NCI-H345 treated with DMSO at 0.1 percent for 48 hours (cell line): ENCODE measurements around the gene SLX9.
"Not testable (repeated sequence)": the region's sequence is repeated elsewhere in the genome, so short reads cannot be mapped to it uniquely, and the experiment has no call there.

Source experiments
- DNase-seq: peaks from one replicate; lab custom pipeline; 2025; ENCODE audit not compliant: unreplicated experiment; lab: John Stamatoyannopoulos, UW

Gene SLX9

DNA sequence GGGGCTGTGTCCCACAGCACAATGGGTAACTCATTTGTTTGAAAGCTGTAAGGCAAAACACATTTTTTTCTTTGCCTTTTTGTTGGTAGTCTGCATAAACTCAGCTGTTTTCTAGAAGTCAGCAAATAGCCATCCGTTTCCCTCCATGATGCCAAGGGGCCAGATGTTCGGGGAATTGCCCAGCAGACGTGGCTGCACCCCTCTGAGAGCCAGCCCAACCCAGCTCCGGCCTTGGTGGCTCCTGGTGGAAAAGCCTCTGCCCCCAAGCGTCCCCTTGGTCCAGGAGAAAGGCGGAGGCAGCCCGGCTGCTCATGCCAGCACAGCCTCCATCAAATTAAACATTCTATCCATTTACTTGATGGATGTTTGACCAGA lies 76.2 kb downstream of the SLX9 start:
- DNase-seq: no peak

DNA sequence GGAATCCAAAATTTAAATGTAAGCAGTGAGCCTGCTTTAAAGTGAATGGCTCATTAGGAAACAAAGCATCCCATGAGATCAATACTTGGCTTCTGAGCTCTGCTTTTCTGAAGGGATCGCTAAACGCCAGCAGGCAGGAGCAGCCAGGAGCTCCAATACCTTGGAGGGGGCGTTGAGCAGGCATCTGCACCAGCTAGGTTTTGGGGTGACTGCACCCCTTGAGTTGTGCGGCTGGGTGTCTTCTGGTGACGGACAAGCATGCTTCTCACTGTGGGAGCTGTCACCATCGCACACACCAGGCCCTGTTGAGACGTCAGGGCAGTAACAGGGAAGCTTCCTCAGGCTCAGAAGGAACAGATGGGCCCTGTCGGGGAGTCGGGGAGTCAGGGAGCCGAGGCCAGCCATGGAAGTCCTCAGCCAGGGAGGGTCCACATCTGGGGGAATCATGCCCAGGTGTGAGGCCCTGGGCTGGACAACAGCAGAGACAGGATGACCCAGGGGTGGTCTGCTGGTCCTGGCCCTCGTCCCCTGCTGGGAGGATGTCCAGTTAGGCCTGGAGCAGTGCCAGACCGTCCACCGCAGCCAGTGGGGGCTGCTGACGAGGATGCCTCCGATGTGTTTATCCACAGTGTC lies 76.7 kb downstream of the SLX9 start:
- DNase-seq: no peak

DNA sequence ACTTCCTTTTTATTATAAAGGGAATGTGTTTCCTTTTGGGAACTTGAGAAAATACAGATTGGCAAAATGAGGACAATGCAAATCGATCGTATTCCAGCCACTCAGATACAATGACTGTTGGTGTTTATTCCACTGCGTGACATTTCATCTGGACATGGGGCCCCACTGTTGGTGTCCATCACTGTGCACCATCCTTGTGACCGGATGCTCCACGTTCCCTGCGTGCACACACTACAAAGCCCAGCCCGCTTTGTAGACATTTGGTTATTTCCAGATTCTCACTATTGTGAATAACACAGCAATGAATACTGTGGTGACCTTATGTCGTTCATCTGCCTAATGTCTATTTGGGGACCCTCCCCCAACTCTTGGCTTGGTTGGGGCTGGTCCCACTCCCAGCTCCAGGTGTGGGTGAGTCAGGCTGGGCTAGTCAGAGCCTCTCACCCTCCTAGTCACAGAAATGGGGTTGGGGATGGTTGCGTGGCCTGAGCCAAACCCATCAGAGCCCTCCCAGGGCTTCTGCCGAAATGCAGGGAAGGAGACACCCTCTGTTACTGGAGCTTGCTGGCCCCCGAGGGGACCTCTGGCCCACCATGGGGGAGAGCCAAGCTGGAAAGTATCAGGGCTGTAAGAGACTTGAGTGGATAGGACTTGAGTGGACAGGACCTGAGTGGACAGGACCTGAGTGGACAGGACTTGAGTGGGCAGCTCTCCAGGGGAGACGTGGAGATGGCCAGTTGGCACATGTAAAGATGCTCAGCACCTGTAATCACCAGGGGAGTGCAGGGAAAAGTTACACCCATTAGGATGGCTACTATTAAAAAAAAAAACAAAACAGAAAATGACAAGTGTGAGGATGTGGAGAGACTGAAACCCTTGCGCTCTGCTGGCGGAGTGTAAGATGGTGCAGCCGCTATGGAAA lies 77.5 kb downstream of the SLX9 start:
- DNase-seq: no peak

DNA sequence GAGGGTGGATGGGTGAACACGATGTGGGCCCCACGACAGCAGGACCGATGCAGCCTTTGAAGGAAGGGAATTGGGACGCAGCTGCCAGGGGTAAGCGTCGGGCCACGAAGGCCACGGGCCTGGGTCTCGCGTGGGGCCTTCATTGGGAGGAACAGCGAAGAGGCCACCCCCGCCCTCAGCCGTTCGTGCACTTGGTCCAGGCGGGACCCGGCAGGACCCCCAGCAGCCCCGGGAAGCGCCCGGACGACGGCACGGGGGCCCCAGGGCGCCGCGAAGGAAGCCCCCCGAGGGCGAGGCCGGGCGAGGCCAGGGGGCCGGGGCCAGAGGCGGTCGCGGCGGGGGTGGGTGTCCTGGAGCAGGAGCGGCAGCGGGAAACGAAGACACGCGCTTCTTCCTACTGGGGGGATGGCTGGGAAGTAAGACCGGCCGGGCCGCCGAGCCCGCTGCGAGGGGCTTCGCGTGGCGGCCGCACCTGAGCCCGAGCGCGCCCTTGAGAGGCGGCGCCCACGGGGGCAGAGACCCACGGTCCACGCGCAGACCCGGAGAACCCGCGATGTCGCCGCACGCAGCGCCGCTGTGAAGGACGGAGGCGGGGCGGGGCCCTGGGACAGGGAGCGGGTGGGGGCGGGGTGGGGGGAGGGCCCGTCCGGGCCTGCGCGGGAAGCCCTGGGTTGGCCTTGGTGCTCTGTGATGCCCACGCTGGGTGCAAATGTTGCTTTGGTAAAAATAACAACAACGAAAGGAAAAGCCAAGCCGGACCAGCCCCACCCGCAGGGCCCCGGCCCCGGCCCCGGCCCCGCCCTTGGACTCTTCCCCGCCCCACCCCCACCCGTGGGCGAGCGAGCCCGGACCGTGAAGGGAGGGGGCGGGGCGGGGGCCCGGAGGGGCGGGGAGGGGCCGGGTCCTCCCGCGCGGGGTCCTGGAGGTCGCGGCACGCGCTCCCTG lies 78.6 kb downstream of the SLX9 start:
- no peak for DNase-seq

DNA sequence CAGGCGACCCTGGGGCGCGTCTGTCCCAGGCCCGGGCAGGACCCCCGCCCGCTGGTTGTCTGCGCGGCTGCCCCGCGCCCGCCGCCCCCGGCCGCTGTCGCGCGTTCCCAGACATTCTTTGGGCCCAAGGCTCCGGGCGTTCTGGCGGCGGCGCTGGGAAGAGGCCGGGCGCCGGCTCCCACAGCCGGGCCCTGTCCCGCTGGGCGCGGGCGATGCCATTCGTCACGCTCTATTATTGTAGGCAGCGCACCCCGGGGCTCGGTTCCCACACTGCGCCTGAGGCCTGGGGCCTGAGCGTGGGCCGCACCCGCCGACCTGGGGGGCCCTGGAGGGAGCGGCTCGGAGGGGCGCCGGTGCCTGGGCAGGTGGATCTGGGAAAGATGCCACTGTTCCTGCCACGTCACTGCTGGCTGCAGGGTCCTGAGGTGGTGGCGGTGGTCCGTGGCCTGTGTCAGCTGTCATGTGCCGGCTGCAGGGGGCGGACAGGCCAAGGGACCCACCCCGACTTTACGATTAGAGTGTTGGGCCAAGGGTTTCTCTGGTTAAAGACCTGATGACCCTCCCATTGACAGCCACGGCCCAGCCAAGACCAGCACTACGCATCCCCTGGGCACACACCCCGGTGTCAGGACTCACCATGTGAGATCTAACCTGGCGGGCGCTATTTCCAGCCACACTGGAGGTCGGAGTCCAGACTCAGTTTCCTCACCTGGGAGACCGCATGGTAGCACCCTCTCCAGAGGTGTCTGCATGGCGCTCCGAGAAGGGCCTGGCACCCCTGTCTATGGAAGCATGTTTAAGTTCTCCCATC lies 79.5 kb downstream of the SLX9 start:
- no peak for DNase-seq

DNA sequence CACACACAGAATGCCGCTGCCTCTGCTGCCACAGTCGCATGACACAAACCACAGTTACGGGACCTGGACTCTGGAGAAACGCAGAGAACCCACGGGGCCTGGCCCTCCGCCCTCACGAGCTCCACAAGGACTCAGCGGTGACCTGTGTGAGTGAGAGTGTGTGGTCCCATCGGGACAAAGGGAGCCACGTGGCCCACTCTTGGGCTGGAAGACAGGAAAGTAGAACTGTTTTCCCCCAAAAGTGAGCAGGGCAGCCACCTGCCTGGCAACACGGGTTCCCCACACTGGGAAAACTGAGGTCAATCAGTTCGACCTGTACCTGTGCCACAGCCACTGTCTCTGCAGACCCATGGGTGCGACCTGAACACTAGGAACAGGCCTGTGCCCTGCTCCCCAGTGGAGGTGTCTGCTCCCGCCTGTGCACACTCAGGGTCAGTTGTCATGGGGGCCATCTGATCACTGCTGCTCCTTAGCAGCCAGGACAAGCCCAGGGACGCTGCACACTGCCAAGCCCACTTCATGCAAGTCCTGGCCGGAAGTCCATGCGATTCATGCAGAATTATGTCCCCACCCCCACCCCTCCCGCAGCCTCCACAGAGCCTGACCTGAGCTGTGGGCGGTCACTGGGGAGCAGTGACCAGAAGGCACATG lies 80.2 kb downstream of the SLX9 start:
- DNase-seq: no peak

DNA sequence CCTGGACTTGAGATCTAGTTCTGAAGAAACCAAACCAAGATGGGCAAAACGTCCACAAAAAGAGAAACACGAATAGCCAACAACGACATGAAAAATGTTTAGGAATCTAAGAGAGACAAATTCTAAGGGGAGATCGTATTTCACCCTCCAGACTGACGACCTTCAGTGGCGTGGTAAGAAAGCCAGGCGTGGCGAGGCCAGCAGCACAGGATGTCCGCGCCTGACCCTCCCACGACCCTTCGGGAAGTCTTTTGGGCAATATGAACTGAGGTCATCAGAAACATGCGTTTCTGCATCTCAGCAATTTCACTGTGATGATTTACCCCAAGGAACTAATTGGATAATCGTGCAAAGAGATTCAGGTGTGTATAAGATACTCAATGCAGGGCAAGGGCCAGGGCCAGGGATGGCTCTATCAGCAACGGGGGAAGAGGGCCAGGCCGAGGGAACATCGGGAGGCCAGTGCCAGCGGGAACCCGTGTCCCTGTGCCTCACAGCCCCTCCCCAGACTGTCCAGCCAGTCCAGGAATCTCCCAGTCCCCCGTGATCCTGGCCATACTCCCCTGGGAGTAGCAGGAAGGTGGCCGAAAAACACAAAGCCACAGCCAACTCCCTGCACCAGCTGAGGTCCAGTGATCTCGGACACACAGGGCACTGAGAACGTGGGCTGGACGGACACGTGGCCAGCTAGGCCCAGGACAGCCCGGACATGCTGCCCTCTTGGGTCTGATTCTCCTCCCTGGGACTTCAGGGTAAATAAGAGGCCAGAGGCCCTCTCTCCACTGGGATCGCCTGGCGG lies 81.0 kb downstream of the SLX9 start:
- no peak for DNase-seq

DNA sequence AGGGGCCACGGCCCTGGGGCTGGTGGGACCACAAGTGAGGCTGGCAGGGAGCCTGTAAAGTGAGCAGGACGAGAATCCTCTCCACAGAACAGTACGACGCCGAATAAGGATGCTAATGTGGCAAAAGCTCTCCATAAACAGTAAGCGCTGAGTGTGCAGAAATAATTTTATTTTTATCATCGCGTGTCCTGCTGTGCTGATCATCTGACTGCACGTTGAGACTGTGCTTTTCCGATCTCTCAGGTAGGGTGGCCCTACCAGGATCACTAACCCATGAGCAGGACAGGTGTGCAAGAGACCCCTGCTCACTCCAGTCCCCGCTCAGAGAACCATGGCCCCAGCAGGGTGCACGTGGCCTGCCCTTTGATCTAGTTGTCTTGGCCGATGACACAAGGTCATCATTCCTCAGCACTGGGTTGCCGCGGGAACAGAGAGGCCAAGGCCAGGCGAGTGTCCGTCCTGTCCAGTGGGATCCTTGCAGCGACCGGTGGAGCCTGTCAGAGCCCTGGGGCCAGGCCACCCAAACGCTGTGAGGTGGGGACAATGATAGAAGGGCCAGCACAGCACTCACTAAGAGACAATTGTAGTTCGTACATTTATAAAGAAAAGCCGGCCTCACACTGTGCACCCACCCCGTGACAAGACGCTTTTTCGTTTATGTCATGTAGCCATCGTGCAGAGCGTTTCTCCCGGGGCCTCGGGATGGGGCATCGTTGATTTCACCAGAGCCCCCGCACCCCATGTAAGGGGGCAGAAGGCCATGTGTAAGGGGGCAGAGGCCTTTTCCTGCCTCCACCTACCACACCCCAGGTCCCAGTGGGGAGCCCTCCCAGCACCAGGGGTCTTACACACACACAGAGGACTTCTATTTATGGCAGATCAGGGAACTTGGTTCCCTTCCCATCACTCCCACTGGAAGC lies 81.9 kb downstream of the SLX9 start:
- DNase-seq: no peak

DNA sequence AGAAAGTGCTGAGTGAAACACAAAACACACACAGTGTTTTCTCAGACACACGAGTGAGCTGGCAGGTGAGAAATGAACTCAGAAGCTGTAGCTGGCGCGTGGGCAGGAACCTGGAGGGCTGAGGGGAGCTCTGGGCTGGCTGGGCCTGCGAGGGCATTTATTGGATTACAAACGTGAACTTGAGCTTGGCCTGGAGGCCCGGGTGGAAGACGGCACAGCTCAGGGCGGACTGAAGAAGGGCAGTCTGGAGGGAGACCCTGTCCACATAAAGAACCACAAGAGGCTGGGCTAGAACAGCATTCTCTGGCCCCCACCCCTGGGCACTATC lies 82.5 kb downstream of the SLX9 start:
- no peak for DNase-seq

DNA sequence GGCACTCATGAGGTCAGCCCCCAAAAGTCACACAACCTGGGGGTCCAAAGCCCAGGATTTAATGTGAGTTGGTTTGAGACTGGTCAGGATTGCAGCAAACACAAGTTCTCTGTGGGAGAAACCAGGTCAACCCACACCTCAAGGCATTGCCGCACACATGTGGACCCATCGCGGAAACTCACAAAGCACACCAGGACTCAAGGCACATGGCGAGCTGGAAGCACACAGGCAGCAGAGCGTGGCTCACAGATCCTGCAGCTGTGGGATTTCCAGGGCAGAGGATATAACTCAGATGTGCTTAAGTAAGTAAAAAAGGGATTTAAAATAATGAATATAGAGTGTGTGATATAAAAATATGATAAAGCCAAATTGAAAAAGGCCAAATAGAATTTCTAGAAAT lies 82.9 kb downstream of the SLX9 start:
- DNase-seq: no peak

DNA sequence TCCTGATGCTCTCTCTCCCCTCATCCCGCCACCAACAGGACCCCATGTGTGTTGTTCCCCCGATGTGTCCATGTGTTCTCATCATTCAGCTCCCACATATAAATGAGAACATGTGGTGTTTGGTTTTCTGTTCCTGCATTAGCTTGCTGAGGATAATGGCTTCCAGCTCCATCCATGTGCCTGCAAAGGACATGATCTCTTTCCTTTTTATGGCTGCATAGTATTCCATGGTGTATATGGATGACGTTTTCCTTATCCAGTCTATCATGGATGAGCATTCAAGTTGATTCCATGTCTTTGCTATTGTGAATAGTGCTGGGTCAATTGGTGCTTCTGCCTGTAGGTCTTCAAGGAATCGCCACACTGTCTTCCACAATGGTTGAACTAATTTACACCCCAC lies 84.7 kb downstream of the SLX9 start:
- not testable (repeated sequence) for DNase-seq

DNA sequence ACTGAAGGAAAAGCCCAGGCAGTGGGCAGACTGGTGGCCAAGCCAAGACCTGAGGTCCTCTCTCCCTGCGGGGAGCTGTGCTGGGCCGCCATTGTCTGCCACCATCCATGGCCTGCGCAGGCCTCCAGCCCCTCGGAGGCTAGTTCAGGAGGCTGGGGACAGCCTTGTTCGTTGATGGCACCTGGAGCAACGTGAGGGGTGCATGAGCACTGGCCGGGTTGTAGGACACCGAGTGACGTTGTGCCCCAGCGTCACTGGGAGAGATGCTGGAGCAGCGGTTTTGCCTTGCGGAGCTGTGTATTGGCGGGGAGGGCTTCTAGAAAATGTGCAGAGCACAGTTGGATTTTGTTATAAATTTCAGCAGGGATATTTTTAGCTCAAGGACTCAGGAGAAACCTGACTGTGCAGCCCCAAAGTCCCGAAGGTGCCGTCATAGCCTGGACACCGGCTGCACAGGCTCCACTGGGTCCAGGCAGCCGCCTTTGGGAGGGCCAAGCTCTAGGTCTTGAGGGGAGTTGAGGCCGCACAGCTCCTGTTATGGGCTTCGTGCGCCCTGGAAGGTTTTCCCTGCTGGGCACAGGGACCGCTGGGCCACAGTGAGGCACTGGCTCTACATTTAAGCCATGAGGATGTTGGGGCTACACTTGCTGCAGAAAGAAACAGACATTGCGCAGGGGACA lies 86.4 kb downstream of the SLX9 start:
- no peak for DNase-seq
